ENCODE results near the gene DUSP10.

GRCh38 chr1:221758455-221758854 is 16.6 kb upstream of the DUSP10 start:
- no peak for TF ChIP-seq CSRNP3 (CRISPR knock-in tag; IDR thresholded peaks at IDR 0.05)
- no peak for TF ChIP-seq PATZ1 (CRISPR knock-in tag; IDR thresholded peaks at IDR 0.05; ENCODE audit: borderline replicate concordance)
- TF ChIP-seq ISL1 (CRISPR knock-in tag; IDR thresholded peaks at IDR 0.05), result no peak

Measured in SK-N-SH treated with all-trans-retinoic acid at 6 μM for 48 hours (cell line).